ENCODE data around the gene PDZRN3. TPM values are rescaled to one million over a fixed set of nuclear protein-coding genes. Genes with fewer than 3 reads are reported as not detected.

PDZRN3 gene
- total and polyA plus RNA-seq, 2 of the 13 experiments (the other 11 are each of a cell fraction or from before 2014, with no cell fraction given) = not detected

DNA sequence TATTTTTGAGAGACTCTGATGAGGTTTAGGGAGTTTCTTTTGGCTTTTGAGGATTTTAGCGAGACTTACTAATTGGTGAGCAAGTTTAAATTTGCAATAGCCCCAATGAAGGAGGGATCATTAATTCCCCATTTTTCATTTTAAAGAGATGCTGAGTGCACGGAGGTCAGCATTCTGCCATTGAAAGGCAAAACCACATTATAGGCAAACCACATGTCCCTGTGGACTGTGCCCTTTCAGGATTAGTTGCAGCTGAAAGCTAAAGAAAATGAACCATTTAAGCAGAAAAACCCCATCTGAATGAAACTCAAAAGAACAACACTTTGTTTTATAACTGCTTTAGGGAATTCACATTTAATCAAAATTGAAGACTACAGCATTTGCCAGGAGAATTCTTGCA lies 246.5 kb downstream of the PDZRN3 start:
- intact Hi-C loops (cut with micrococcal nuclease; ENCODE audit: unreplicated experiment) = no loop called here
- H3K9ac ChIP-seq (ENCODE audit: insufficient read depth, low read depth, low read length) = no peak overlapping the region
- no peaks in the 10 kb centered on the region for H4K20me1 ChIP-seq (ENCODE audit: insufficient read depth, low read length)
- FAIRE-seq = no peak
- no peaks in the 10 kb centered on the region for H3K27me3 ChIP-seq (ENCODE audit: control insufficient read depth in 1 of 2, insufficient read depth in 2 of 2, low read length in 2 of 2)
- ATAC-seq = no peak
- H3K4me1 ChIP-seq (ENCODE audit: insufficient read depth, low read length) = no peaks in the 10 kb centered on the region
- DNase-seq (ENCODE audit: low spot score) = no peak
- no peak overlapping the region for H3K4me2 ChIP-seq (ENCODE audit: low read depth, low read length)
- BruUV-seq (replicated peaks) = no TSS peak
- H3K79me2 ChIP-seq (ENCODE audit: insufficient read depth, low read length) = no peaks in the 10 kb centered on the region
- in situ Hi-C loops (cut with HindIII; ENCODE audit: extremely low pct_ligation_motif_present, low pct_unique_long_range_greater_than_20kb) = no loop called here
- TF ChIP-seq RCOR2 (CRISPR knock-in tag; IDR thresholded peaks at IDR 0.05) = no peak
- no peak for TF ChIP-seq PRPF4 (IDR thresholded peaks at IDR 0.05; ENCODE audit: low read depth, low read length, poor library complexity, severe bottlenecking)
- no peak for TF ChIP-seq EED (CRISPR knock-in tag; IDR thresholded peaks at IDR 0.05)
- TF ChIP-seq ZNF232 (CRISPR knock-in tag; IDR thresholded peaks at IDR 0.05; ENCODE audit: borderline replicate concordance) = no peak
- no peak for TF ChIP-seq NFIC (IDR thresholded peaks at IDR 0.05; ENCODE audit: low read length)
- no peak for TF ChIP-seq ARNTL (CRISPR knock-in tag; IDR thresholded peaks at IDR 0.05)
- TF ChIP-seq ZNF350 (CRISPR knock-in tag; IDR thresholded peaks at IDR 0.05; ENCODE audit: borderline replicate concordance, low read depth) = no peak
- no peak for TF ChIP-seq PITX1 (CRISPR knock-in tag; IDR thresholded peaks at IDR 0.05)
- no peak for TF ChIP-seq AFF4 (CRISPR knock-in tag; IDR thresholded peaks at IDR 0.05)
- no peak for TF ChIP-seq SNAPC4 (CRISPR knock-in tag; IDR thresholded peaks at IDR 0.05)
- no peak for TF ChIP-seq NFYC (CRISPR knock-in tag; IDR thresholded peaks at IDR 0.05)
- no peaks in the 10 kb centered on the region for H3K36me3 ChIP-seq (replicated peaks in 1 of 2; ENCODE audit: control insufficient read depth in 1 of 2, insufficient read depth in 2 of 2, low read length in 2 of 2)
- no peak overlapping the region for H3K4me3 ChIP-seq (replicated peaks in 1 of 3; ENCODE audit: insufficient read depth in 1 of 3, low read depth in 2 of 3, low read length in 3 of 3)
- WGBS (ENCODE audit: low lambda C conversion rate) = 41% methylated on average over 2 of the region's 2 CpGs
- no peak overlapping the region for H3K27ac ChIP-seq (ENCODE audit: extremely low read length, insufficient read depth, low read length)
- H3K9me3 ChIP-seq (ENCODE audit: low read length) = no peaks in the 10 kb centered on the region; the same call in 1 of the 2 replicates
- CTCF ChIA-PET (ENCODE audit: low intra/inter-chr PET ratio, low total read pairs) = no interaction called here
- H2AFZ ChIP-seq (ENCODE audit: low read length) = no peak overlapping the region
- POLR2A ChIA-PET = no interaction called here

Measured in HepG2 (cell line).